GM19328 (cell line): ENCODE measurements around the gene SLC22A14.
"Not testable (repeated sequence)": the region's sequence is repeated elsewhere in the genome, so short reads cannot be mapped to it uniquely, and the experiment has no call there.

Experiments
- ATAC-seq: cut with Tn5 transposase; IDR thresholded peaks from one replicate; pipeline ENCODE4 v1.9.1; 2021; ENCODE audit warnings: mild to moderate bottlenecking, moderate library complexity; ENCODE audit not compliant: unreplicated experiment

The SLC22A14 gene

DNA sequence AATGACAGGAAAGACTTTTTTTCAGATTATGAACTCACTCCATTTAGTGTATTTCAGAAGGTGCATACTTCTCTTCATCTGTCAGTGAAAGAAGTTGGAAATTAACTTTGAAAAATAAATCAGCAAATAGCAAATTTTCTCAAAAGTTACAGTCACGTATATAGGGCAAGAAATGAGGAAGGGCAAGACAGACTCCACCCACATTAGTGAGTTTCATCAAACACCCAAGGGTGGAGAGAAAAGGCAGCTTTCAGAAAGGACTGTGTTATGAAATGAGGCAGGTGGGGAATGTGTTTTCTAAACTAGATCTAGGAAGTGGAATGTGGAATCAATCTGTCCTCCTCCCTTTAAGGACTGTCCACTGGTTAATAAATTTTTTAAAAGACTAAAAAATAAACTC lies 13.6 kb upstream of the SLC22A14 start:
- no peak for ATAC-seq

GRCh38 chr3:38270606-38271005 lies 11.5 kb upstream of the SLC22A14 start:
- no peak for ATAC-seq

DNA sequence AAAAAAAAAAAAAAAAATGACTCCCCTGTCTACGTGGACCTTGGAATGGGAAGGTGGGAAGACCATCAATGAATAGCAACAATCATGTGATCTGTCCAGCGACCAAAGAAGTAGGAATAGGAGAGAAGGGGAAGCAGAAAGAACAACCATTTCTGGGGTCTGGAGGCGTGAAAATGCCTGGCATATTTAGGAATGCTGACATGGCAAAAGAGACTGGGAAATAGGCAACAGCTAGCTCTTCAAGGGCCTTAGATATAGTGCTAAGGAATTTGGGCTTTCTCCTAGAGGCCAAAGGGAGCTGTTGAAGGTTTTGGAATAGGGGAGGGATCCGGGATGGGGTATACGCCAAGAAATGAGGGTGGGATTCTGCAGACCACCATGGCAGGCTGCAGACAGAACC lies 10.5 kb upstream of the SLC22A14 start:
- ATAC-seq, result no peak

DNA sequence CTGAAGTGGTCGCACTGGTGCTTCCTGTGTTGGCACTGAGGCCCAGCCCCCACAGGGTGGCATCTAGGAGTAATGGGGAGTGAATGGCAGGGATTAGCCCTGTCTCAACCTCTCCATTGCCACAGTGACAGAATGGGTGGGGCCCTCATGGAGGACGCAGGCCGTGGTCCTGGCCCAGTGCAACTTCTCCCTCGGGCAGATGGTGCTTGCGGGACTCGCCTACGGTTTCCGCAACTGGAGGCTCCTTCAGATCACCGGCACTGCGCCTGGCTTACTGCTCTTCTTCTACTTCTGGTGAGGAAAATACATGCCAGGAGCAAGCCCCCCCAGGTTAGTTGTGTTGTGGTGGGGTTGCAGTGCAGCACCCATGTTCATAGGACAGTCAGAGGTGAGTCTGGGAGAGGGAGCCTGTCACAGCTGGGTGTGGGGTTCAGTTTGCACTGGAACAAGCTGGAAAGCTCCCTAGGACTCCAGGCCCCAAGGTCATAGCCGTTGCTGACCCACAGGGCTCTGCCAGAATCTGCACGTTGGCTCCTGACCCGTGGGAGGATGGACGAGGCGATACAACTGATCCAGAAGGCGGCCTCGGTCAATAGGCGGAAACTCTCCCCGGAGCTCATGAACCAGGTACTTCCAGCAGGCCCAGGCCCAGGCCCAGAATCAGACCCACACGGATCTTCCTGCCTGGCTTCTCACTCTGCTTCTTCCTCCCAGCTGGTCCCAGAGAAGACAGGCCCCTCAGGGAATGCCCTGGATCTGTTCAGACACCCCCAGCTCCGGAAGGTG lies 7.0 kb upstream of the SLC22A14 start:
- no peak for ATAC-seq

DNA sequence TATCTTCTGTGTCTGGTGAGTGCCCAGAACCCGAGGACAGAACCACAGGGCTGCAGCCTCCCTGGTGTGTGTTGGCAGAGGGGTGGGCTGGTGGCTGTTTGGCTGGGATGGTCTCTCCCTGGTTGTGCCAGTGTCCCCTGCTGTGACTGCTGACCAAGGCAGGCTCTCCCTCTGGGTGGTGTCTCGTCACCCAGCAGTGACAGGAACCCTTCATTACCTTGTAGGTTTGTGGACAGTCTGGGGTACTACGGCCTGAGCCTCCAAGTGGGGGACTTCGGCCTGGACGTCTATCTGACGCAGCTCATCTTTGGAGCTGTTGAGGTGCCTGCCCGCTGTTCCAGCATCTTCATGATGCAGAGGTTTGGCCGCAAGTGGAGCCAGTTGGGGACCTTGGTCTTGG lies 6.4 kb upstream of the SLC22A14 start:
- ATAC-seq, result no peak

DNA sequence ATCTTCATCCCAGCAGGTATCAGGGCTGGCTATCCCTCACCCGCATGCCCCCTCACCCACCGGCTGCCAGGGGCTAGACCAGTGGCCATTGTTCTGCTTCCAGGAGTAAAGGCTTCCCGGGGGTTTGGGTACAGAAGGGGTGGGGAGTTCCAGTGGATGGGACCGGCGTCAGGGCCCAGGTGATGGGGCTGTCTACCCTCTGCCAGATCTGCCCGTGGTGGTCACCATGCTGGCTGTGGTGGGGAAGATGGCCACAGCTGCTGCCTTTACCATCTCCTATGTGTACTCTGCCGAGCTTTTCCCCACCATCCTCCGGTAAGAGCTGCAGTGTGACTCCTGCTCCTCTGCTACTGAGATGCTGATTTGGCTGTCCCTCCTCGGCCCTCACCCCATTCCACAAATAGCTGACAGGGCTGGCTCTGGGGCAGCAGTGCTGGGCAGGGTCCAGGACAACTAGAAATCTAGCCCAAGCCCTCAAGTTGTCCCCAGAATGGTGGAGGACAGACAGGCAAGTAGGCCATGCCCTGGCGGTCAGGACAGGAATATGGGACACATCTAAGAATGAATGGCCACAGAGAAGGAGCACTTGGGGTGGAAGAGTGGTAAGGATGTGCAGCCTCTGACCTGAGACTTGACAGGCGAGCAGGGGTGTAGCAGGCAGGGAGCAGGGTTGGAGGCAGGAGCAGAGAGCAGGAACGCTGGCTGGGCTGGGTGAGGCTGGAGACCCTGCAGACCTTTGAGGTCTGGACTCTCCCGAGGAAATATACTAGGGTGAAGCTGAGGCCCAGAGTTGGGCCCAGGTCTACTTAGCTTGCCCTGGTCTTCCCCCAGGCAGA lies 5.8 kb upstream of the SLC22A14 start:
- no peak for ATAC-seq

DNA sequence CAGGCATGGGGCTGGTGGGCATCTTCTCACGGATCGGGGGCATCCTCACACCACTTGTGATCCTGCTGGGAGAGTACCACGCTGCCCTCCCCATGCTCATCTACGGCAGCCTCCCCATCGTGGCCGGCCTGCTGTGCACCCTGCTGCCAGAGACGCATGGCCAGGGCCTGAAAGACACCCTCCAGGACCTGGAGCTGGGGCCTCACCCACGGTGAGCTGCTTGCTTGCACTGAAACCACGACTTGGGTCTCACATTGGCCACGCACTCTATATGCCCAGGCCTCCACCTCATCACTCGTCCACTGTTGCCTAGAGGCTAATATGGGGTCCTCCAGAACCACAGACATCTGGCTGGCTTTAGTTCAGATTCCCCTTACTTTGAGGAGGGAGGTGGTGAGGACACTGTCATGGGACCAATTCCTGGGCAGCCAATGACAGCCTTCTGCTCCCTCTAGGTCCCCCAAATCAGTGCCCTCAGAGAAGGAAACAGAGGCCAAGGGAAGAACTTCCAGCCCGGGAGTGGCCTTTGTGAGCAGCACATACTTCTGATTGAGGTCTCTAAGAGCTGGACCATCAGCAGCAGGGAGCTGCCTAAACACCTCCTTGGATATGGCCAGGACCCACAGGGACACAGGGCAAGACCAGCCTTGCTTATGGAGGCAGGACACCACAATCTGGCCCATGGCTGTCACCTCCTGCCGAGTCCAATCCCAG lies 5.0 kb upstream of the SLC22A14 start:
- ATAC-seq, result no peak

GRCh38 chr3:38278841-38279240 lies 3.3 kb upstream of the SLC22A14 start:
- no peak for ATAC-seq

DNA sequence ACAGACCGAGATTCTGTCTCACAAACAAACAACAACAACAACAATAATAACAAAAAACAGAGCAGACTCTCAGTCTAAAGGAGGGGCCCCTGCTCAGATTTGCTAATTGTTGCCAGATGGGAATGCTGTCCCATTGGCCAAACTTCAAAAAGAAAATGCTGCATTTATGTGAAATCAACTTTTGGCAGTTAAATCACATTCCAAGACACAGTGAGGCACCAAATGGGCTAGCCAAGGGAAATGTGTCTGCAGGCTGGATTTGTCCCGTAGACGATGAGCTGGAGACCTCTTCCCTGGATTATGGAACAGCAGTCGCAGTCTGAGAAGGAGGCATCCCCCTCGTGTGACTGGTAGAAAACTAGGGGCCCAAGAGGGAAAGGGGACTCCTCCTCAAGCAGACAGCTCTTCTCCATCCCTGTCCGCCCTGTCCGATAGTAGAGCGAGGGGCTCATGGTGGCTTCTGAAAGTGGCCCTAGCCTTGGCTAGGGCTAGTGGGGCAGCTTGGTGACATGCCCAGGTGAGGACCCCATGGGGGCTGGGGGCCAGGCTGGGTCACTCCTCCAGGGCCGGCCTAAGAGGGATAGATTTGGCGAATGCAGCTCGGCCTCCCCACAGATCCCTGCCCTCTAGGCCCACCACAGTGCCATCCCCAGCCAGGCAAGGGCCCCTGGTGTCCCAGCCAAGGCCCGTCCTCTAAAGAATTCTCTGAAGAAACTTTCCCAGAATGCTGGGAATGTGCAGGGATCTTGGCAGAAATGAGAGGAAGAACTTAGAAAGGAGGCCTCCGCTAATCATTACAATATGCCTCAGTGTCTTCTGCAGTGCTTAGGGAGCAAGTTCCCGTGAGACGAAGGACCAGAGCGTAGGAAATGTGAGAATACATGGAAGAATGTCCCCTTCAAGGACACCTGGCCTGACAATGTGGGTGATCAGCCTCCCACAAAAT lies 2.0 kb downstream of the SLC22A14 start:
- ATAC-seq, result no peak

DNA sequence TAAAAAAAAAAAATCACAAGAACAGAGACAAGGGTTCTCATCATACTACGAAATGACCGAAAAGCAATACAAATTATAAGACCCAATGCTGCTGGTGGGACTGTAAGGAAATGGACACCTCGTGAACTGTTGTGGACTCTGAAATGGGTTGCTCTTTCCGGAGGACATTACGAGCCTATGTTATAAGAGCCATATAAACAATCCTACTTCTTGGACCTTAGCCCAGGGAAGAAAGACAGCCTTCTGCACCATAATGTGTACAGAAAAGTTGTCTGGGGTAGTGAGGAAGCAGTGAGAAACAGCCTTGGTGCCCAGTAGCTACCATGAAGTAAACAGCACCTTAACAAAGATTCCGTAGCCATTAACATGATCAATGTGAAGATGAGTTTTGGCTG lies 2.7 kb downstream of the SLC22A14 start:
- ATAC-seq, result no peak

DNA sequence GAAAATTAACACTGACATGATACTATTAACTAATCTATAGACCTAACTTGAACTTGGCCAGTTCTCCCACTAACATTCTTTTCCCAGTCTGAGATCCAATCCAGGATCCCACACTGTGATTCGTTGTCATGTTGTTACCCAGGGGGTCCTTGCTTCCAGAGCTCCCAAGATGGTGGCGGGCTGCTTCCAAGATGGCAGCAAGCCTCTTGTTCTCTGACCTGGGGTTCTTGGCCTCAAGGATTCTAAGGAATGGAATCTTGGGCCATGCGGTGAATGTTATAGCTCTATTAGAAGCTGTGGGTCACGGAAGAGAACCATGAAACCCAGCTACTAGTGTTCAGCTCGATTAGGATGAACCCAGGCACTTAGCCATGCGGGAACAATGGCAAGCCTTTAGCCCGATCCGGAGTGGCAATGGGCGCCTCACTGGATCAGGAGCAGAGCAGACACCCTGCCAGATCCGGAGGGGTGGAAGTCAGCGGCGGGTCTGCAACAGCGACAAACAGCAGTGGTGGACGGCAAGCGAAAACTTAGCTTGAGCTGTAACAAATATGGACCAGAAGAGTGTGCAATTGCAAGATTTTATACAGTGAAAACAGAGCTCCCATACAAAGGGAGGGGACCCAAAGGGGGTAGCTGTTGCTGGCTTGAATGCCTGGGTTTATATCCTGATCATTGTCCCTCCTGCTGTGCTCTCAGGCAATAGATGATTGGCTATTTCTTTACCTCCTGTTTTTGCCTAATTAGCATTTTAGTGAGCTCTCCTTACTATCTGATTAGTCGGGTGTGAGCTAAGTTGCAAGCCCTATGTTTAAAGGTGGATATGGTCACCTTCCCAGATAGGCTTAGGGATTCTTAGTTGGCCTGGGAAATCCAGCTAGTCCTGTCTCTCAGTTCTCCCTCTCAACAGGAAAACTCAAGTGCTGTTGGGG lies 7.5 kb downstream of the SLC22A14 start:
- not testable (repeated sequence) for ATAC-seq

- ATAC-seq, result not testable (repeated sequence)
Measured at GRCh38 chr3:38297053-38297452, 15.0 kb downstream of the SLC22A14 start.

GRCh38 chr3:38297537-38297936 lies 15.4 kb downstream of the SLC22A14 start:
- no peak for ATAC-seq

- no peak for ATAC-seq
Measured at GRCh38 chr3:38297947-38298711, 16.0 kb downstream of the SLC22A14 start.

DNA sequence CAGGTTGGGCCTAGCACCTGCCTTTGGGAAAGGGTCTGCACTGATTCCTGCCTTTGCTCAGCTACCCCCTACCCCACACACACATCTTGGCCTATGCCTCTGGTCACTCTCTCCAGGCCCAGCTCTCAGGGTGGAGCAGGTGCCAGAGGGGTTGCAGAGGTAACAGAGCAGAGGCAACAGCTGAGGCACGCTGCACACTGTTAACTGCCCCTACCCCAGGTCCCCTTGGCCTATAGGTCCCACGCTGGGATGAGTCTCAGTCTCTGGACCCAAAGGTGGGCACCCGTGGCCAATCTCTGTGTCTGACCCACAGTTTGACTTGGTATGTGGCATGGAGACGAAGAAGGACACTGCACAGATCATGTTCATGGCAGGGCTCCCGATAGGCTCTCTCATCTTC lies 24.8 kb downstream of the SLC22A14 start:
- ATAC-seq, result no peak

GRCh38 chr3:38307599-38307998 lies 25.5 kb downstream of the SLC22A14 start:
- no peak for ATAC-seq

DNA sequence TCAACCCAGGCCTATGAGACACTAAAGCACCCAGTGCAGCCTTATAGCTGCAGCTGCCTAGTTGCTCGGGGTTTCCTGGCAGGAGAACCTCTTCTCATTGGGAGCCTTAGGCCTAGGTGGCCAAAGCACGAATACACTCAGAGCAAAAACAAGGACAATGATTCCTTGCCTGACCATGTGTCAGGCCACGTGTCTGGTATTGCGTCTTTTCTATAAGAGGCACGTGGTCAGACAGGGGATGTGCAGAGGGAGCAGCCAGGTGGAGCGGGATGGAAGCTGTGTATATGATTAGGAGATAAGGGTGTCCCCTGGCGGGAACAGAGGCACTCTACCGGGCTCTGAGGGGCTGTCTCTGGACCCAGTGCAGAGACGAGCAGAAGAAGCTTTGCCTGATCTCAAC lies 26.4 kb downstream of the SLC22A14 start:
- no peak for ATAC-seq

DNA sequence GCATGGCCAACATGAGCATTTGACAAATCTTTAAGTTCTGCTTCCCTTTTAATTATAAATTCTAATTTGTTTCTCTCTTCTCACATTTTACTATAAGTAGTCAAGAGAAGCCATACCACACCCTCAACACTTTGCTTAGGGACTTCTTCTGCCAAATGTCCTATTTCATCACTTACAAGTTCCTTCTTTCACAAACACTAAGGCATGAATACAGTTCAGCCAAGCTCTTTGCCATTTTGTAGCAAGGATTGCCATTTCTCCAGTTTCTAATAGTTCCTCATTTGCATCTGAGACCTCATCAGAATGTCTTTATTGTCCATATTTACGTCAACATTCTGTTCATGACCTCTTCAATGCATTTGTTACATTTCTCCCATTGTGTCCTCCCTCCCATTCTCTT lies 29.4 kb downstream of the SLC22A14 start:
- ATAC-seq, result no peak

GRCh38 chr3:38311941-38312340 lies 29.8 kb downstream of the SLC22A14 start:
- ATAC-seq, result no peak
